Spleen (tissue), 7 donors: ENCODE results near the gene TSSK1B.

Experiments used
- CTCF ChIP-seq, 11 experiments: fragments of 200-600 bp in 7 of 11; fragments of 450-650 bp in 4 of 11; sonication (generic) in 4 of 11; IDR thresholded peaks in 8 of 11; conservative IDR thresholded peaks in 3 of 11; 1 replicate in 7 of 11; 2 replicates in 4 of 11; pipeline versions ENCODE4 v1.4.0 to v1.8.0; 2016 to 2021; ENCODE audit warnings: antibody characterized with exemption in 11 of 11, inconsistent platforms in 4 of 11, mild to moderate bottlenecking in 1 of 11
- POLR2A ChIP-seq, 3 donors: fragments of 450-650 bp; IDR thresholded peaks; one replicate each; pipeline ENCODE4 v1.5.1; 2017; ENCODE audit warnings: antibody characterized with exemption in 3 of 3, mild to moderate bottlenecking in 1 of 3
- donor health status: DM: no; HTN: no; CAD: no; lungs with moderate emphysema.
- donor health status: DM: no; HTN: no; CAD: no.
- donor health status: DM: no; HTN: no; CAD: no.

GRCh38 chr5:113433071-113433470, 1.7 kb downstream of the TSSK1B start:
- TF ChIP-seq POLR2A (IDR thresholded peaks at IDR 0.05): no peak
- TF ChIP-seq CTCF (IDR thresholded peaks at IDR 0.05 in 8 of 11, conservative IDR thresholded peaks at IDR 0.05 in 3 of 11): no peak
